Measurements from ENCODE around the gene FADS2. TPM values are rescaled to one million over a fixed set of nuclear protein-coding genes. Genes with fewer than 3 reads are reported as not detected.

Gene FADS2
- total RNA-seq, 2 donors from 2014 or later = 2.0 to 4.4 TPM

- no peak for TF ChIP-seq CTCF (IDR thresholded peaks at IDR 0.05)
- Histone ChIP-seq H3K27me3 (no peaks in the 10 kb centered on the region), H3K9me3 (no peaks in the 10 kb centered on the region), H3K36me3 (replicated peaks in 1 of 2; ENCODE audit: insufficient read depth in 1 of 2, low read depth in 2 of 2) (no peaks in the 10 kb centered on the region), H3K27ac (no peak overlapping the region), H3K4me3 (no peak overlapping the region), H3K4me1 (no peaks in the 10 kb centered on the region)
- WGBS, 2 donors = 82 to 89% methylated on average over 7 to 15 of the region's 15 CpGs
- intact Hi-C loops (cut with DNase I) = no loop called here
- DNase-seq = no peak
- ATAC-seq = no peak
Measured at GRCh38 chr11:61837411-61838005, 9.4 kb downstream of the FADS2 start.

- DNase-seq (no peak), ATAC-seq (no peak)
- no peaks in the 10 kb centered on the region for H3K4me1 ChIP-seq
- intact Hi-C loops (cut with DNase I) = no loop called here
- TF ChIP-seq POLR2A (IDR thresholded peaks at IDR 0.05) (no peak), CTCF (IDR thresholded peaks at IDR 0.05) (no peak)
- no peaks in the 10 kb centered on the region for H3K27me3 ChIP-seq
- H3K4me3 ChIP-seq = no peak overlapping the region
- no peaks in the 10 kb centered on the region for H3K9me3 ChIP-seq
- no peaks in the 10 kb centered on the region for H3K36me3 ChIP-seq (replicated peaks in 1 of 2; ENCODE audit: insufficient read depth in 1 of 2, low read depth in 2 of 2)
- H3K27ac ChIP-seq = no peak overlapping the region
- WGBS, 2 donors = 82 to 98% methylated on average over 4 to 5 of the region's 5 CpGs
Measured at GRCh38 chr11:61838501-61838900, 10.4 kb downstream of the FADS2 start.

- no peaks in the 10 kb centered on the region for H3K36me3 ChIP-seq (replicated peaks in 1 of 2; ENCODE audit: insufficient read depth in 1 of 2, low read depth in 2 of 2)
- H3K4me1 ChIP-seq = no peaks in the 10 kb centered on the region
- 93 to 96% methylated on average over 6 to 10 of the region's 10 CpGs for WGBS, 2 donors
- ATAC-seq (no peak), DNase-seq (no peak)
- TF ChIP-seq POLR2A (IDR thresholded peaks at IDR 0.05) = no peak
- no peak for TF ChIP-seq CTCF (IDR thresholded peaks at IDR 0.05)
- H3K9me3 ChIP-seq = no peaks in the 10 kb centered on the region
- no peak overlapping the region for H3K4me3 ChIP-seq
- no peak overlapping the region for H3K27ac ChIP-seq
- no peaks in the 10 kb centered on the region for H3K27me3 ChIP-seq
- intact Hi-C loops (cut with DNase I) = no loop called here
Measured at GRCh38 chr11:61838921-61839320, 10.8 kb downstream of the FADS2 start.

- no peak for TF ChIP-seq POLR2A (IDR thresholded peaks at IDR 0.05)
- TF ChIP-seq CTCF (IDR thresholded peaks at IDR 0.05) = no peak
- Histone ChIP-seq H3K4me1 (no peaks in the 10 kb centered on the region), H3K27ac (no peak overlapping the region), H3K36me3 (replicated peaks in 1 of 2; ENCODE audit: insufficient read depth in 1 of 2, low read depth in 2 of 2) (no peaks in the 10 kb centered on the region), H3K4me3 (no peak overlapping the region), H3K27me3 (no peaks in the 10 kb centered on the region), H3K9me3 (no peaks in the 10 kb centered on the region)
- intact Hi-C loops (cut with DNase I) = no loop called here
- 94 to 96% methylated on average over 2 of the region's 2 CpGs for WGBS, 2 donors
- ATAC-seq (no peak), DNase-seq (no peak)
Measured at GRCh38 chr11:61839742-61840141, 11.6 kb downstream of the FADS2 start.

- 90 to 93% methylated on average over 6 to 7 of the region's 7 CpGs for WGBS, 2 donors
- no peaks in the 10 kb centered on the region for H3K36me3 ChIP-seq (replicated peaks in 1 of 2; ENCODE audit: insufficient read depth in 1 of 2, low read depth in 2 of 2)
- intact Hi-C loops (cut with DNase I) = no loop called here
Measured at GRCh38 chr11:61840371-61840770, 12.3 kb downstream of the FADS2 start.

More at GRCh38 chr11:61840371-61840770, 12.3 kb downstream of the FADS2 start:
- no peak for DNase-seq
- no peak for TF ChIP-seq POLR2A (IDR thresholded peaks at IDR 0.05)
- no peak for TF ChIP-seq CTCF (IDR thresholded peaks at IDR 0.05)
- H3K4me3 ChIP-seq = no peak overlapping the region
- H3K9me3 ChIP-seq = no peaks in the 10 kb centered on the region
- ATAC-seq = no peak
- H3K27me3 ChIP-seq = no peaks in the 10 kb centered on the region
- no peak overlapping the region for H3K27ac ChIP-seq
- no peaks in the 10 kb centered on the region for H3K4me1 ChIP-seq
